ENCODE measurements around the gene CAB39L.

Gene CAB39L

DNA sequence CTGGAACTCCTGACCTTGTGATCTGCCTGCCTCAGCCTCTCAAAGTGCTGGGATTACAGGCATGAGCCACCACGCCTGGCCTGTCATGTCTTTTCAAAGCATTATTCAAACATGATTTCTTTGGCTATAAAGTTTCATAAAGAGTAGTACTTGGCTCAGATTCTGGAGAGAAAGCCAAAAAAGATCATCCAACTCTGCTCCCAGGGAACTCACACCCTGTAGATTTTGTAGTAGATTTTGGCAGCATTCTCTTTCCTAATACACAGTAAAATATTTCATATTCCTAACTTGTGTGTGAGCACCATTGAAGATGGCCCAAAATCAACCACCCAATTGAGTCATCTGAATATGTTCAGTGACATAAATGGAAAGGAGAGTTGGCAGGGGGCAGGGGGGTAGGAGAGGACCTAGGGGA is 48.4 kb downstream of the CAB39L start:
- no peak for ATAC-seq

DNA sequence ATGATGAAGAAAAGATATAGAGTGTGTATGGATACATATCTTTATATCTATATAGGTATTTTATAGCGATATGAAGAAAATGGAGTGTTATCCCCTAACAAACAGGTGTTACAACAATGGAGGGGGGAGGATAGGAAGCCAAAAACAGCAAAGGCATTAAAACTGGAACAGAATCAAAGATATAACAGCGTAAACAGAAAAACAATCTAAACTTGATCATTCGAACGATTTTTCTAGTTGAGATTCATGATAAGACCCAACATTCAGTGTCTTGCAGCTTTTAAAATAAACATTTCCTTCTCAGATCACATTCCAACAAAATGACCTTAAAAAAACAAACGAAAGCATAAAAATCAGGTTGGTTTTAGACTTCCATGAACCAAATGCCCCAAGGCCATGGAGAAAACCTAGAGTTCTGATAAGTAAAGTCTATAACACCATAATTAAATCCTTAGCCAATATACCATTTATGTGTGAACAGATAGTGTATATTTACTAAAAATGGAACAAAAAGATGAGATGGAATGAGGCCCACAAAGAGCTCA is 55.7 kb downstream of the CAB39L start:
- H3K4me1 Mint-ChIP-seq = no peaks in the 10 kb centered on the region
- no peak overlapping the region for H3K27ac Mint-ChIP-seq

More for the DNA sequence above, 48.4 kb downstream of the CAB39L start:
- DNase-seq = no peak
- no peaks in the 10 kb centered on the region for H3K27me3 Mint-ChIP-seq
- H3K27ac Mint-ChIP-seq = no peak overlapping the region
- H3K9me3 Mint-ChIP-seq = no peaks in the 10 kb centered on the region
- no peaks in the 10 kb centered on the region for H3K4me1 Mint-ChIP-seq
- H3K4me3 Mint-ChIP-seq = no peak overlapping the region

GRCh38 chr13:49386664-49387063 is 57.2 kb downstream of the CAB39L start:
- Mint-ChIP-seq H3K9me3 (no peaks in the 10 kb centered on the region), H3K4me3 (no peak overlapping the region), H3K4me1 (no peaks in the 10 kb centered on the region), H3K27me3 (peaks cover 3% of the 10 kb centered on the region), H3K27ac (no peak overlapping the region)
- ATAC-seq (no peak), DNase-seq (no peak)

More for the DNA sequence above, 55.7 kb downstream of the CAB39L start:
- Mint-ChIP-seq H3K4me3 (no peak overlapping the region), H3K9me3 (no peaks in the 10 kb centered on the region), H3K27me3 (no peaks in the 10 kb centered on the region)
- DNase-seq (no peak), ATAC-seq (no peak)

DNA sequence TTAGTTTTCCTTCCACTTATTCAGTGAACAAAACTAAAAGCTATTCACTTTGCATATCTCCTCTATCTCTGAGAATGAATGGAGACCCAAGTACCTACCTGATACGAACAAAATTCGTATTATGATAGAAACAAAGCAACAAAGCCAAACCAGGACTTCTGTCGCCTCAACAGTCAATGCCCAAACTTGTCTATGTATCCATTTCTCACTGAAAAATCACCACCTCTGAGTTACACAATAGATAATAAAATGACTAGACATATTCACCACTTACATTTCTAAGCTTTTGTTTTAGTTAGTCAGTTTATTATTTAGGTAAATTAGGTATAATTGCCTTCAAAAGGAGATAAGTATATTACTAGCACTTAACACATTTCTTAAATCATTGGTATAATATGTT is 67.7 kb downstream of the CAB39L start:
- DNase-seq (no peak), ATAC-seq (no peak)
- H3K4me1 Mint-ChIP-seq = peaks cover 19% of the 10 kb centered on the region
- H3K4me3 Mint-ChIP-seq = no peak overlapping the region
- H3K27me3 Mint-ChIP-seq = no peaks in the 10 kb centered on the region
- H3K9me3 Mint-ChIP-seq = no peaks in the 10 kb centered on the region
- no peak overlapping the region for H3K27ac Mint-ChIP-seq

DNA sequence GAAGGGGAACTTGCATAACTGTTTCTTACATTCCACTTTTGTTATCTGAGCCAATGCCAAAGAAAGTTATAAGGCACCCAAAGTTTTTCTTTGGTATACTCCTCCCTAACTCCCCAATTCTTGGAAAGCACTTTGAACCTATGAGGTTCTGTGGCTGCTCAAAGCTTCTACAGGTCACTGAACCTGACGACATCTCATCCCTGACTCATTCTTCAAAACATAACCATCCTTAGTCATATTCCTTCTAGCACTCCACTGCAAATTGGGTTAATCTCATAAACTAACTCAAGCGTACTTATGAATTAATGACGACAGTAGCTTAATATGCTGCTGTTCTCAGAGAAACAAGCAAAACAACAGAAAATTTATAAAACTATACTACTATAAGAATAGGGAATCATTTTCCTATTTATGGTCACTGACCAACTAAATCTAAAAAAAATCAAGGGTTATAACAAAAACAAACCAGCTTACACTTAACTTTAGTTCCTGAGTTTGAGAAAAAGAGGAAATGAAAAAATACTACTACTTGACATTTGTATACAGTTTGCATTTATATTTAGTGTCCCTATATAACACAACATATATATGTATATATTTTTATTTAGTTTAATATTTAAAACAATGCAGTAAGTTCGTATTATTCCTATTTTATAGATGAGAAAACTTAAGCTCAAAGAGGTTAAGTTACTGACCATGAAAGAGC is 69.1 kb downstream of the CAB39L start:
- peaks cover 19% of the 10 kb centered on the region for H3K4me1 Mint-ChIP-seq
- no peak overlapping the region for H3K27ac Mint-ChIP-seq
- no peaks in the 10 kb centered on the region for H3K9me3 Mint-ChIP-seq
- DNase-seq (no peak), ATAC-seq (no peak)
- no peak overlapping the region for H3K4me3 Mint-ChIP-seq
- no peaks in the 10 kb centered on the region for H3K27me3 Mint-ChIP-seq

- H3K9me3 Mint-ChIP-seq = no peaks in the 10 kb centered on the region
- H3K4me3 Mint-ChIP-seq = no peak overlapping the region
- H3K27me3 Mint-ChIP-seq = no peaks in the 10 kb centered on the region
- H3K4me1 Mint-ChIP-seq = peaks cover 19% of the 10 kb centered on the region
- no peak for ATAC-seq
- no peak for DNase-seq
- H3K27ac Mint-ChIP-seq = no peak overlapping the region
These were observed 70.1 kb downstream of the CAB39L start for GRCh38 chr13:49373716-49374115.

DNA sequence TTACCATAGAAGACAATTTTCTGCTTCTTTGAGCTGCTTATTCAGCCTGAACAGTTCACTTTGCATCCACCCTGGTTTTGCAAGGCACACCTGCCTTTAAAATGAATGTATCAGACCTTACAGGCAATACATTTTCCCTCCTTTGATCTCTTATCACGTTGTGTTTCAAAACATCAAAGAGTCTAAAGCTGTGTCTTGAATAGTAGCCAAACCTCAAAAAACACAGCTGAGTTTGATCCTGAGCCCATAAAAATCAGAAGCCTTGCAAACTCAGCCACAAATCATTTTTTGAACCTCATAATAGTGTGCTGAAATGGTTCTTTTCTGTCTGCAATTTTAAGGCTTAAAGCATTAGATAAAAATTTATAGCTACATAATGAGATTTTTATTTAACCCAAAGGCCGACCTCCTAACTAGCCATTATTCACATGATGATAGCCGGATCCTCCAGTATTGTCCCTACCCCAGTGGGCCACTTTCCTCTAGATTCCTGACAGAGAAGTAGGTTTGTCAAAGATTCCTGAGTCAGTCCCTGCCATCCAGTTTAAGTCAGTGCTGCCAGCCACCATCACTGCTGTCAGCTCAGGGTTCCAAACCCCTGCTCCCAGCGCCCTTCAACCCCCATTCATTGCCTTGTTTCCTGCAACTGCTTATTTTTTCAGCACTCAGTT is 71.8 kb downstream of the CAB39L start:
- no peak overlapping the region for H3K4me3 Mint-ChIP-seq
- no peaks in the 10 kb centered on the region for H3K27me3 Mint-ChIP-seq
- peaks cover 19% of the 10 kb centered on the region for H3K4me1 Mint-ChIP-seq
- H3K9me3 Mint-ChIP-seq = no peaks in the 10 kb centered on the region
- DNase-seq = no peak
- no peak for ATAC-seq
- H3K27ac Mint-ChIP-seq = no peak overlapping the region

- no peaks in the 10 kb centered on the region for H3K27me3 Mint-ChIP-seq
These were observed 73.5 kb downstream of the CAB39L start for GRCh38 chr13:49370371-49370770.

DNA sequence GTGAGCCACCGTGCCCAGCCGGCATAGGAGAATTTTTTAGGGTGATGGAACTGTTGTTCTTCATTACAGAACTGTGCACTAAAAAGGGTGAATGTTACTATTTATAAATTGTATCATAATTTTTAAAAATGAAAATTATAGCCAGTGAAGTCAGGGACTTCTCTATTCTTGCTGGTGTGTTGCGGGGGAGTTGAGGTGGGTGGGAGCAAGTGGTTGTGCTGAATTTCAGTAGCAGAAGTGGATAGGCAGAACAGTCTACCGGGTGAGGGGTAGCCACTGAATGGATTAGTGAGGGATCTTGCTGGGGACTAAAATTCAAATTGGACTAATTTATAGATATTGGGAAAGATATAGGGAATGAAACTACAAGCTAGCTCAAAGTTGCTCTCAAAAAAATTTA is 74.0 kb downstream of the CAB39L start:
- H3K4me3 Mint-ChIP-seq = no peak overlapping the region
- DNase-seq = no peak
- no peak for ATAC-seq
- H3K27ac Mint-ChIP-seq = no peak overlapping the region
- H3K27me3 Mint-ChIP-seq = no peaks in the 10 kb centered on the region
- H3K4me1 Mint-ChIP-seq = peaks cover 19% of the 10 kb centered on the region
- H3K9me3 Mint-ChIP-seq = no peaks in the 10 kb centered on the region

More at GRCh38 chr13:49370371-49370770, 73.5 kb downstream of the CAB39L start:
- Mint-ChIP-seq H3K4me3 (no peak overlapping the region), H3K27ac (no peak overlapping the region), H3K4me1 (peaks cover 19% of the 10 kb centered on the region), H3K9me3 (no peaks in the 10 kb centered on the region)
- no peak for DNase-seq
- no peak for ATAC-seq

DNA sequence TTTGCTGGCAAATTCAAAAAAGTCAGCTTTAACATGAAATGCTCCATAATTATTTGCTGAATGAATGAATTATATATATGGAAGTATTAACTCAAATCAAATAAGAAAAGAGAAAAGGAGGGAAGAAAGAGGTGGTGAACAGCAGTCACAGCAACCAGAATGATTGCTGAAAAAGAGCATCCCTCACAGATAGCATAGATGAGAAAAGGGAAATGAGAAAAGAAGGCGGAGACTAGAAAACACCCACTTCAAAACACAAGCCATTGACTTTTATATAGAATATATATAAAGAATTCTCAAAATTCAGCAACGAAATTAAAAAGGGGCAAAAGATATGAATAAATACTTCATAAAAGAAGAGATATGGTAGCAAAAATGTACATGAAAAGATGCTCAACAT is 75.2 kb downstream of the CAB39L start:
- Mint-ChIP-seq H3K4me1 (peaks cover 19% of the 10 kb centered on the region), H3K4me3 (no peak overlapping the region), H3K9me3 (peaks cover 8% of the 10 kb centered on the region in 2 donors), H3K27ac (no peak overlapping the region), H3K27me3 (no peaks in the 10 kb centered on the region)
- no peak for ATAC-seq
- DNase-seq = no peak

GRCh38 chr13:49367640-49368422 is 76.0 kb downstream of the CAB39L start:
- H3K27me3 Mint-ChIP-seq = no peaks in the 10 kb centered on the region
- peaks cover 9 to 15% of the 10 kb centered on the region in 2 donors for H3K9me3 Mint-ChIP-seq
- H3K27ac Mint-ChIP-seq = no peak overlapping the region
- DNase-seq (no peak), ATAC-seq (no peak)
- peaks cover 15% of the 10 kb centered on the region for H3K4me1 Mint-ChIP-seq
- no peak overlapping the region for H3K4me3 Mint-ChIP-seq

DNA sequence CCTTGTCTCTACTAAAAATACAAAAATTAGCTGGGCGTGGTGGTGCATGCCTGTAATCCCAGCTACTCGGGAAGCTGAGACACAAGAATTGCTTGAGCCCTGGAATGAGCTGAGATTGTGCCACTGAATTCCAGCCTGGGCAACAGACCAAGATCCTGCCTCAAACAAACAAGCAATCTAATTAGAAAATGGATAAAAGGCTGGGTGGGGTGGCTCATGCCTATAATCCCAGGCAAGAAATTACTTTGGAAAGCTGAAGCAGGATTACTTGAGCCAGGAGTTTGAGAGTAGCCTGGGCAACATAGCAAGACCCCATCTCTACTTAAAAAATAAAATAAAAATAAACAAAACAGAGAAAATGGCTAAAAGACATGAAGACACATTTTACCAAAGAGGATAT is 77.0 kb downstream of the CAB39L start:
- Mint-ChIP-seq H3K4me1 (peaks cover 5% of the 10 kb centered on the region), H3K27me3 (no peaks in the 10 kb centered on the region), H3K4me3 (no peak overlapping the region), H3K27ac (no peak overlapping the region), H3K9me3 (peaks cover 14 to 21% of the 10 kb centered on the region in 2 donors)
- ATAC-seq (no peak), DNase-seq (no peak)

GRCh38 chr13:49357694-49358093 is 86.2 kb downstream of the CAB39L start:
- Mint-ChIP-seq H3K4me1 (no peaks in the 10 kb centered on the region), H3K9me3 (peaks cover 5 to 11% of the 10 kb centered on the region in 2 donors), H3K27ac (no peak overlapping the region), H3K4me3 (no peak overlapping the region), H3K27me3 (no peaks in the 10 kb centered on the region)
- no peak for ATAC-seq
- DNase-seq = no peak

- Mint-ChIP-seq H3K27ac (no peak overlapping the region), H3K4me1 (peaks cover 7% of the 10 kb centered on the region), H3K27me3 (no peaks in the 10 kb centered on the region), H3K9me3 (peaks cover 0 to 7% of the 10 kb centered on the region in 2 donors), H3K4me3 (no peak overlapping the region)
- ATAC-seq (no peak), DNase-seq (no peak)
These were observed 87.6 kb downstream of the CAB39L start for GRCh38 chr13:49356223-49356622.

DNA sequence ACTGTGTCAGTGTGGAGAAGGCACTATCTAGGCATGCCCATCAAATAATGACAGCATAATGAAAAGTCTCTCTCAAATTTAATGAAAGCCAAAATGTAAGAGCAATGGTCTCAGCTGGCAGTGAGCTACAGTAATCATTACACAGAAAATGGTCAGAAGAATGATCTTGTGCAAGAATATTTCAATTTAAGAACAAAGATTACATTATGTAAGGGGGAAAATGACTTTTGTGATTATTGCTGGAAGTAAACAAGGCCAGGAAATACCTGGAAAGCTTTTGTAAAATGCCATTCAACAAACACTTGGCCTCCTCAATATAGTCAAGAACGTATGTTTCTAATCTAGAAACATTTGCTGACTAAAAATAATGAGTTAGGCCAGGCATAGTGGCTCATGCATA is 89.1 kb downstream of the CAB39L start:
- H3K4me1 Mint-ChIP-seq = peaks cover 8% of the 10 kb centered on the region
- H3K9me3 Mint-ChIP-seq = peaks cover 0 to 3% of the 10 kb centered on the region in 2 donors
- no peak overlapping the region for H3K4me3 Mint-ChIP-seq
- no peak overlapping the region for H3K27ac Mint-ChIP-seq
- DNase-seq (no peak), ATAC-seq (no peak)
- no peaks in the 10 kb centered on the region for H3K27me3 Mint-ChIP-seq

GRCh38 chr13:49353908-49354307 is 90.0 kb downstream of the CAB39L start:
- H3K9me3 Mint-ChIP-seq = peaks cover 0 to 3% of the 10 kb centered on the region in 2 donors
- no peak overlapping the region for H3K4me3 Mint-ChIP-seq
- DNase-seq (no peak), ATAC-seq (no peak)
- peaks cover 8% of the 10 kb centered on the region for H3K4me1 Mint-ChIP-seq
- no peaks in the 10 kb centered on the region for H3K27me3 Mint-ChIP-seq
- H3K27ac Mint-ChIP-seq = no peak overlapping the region
